Activated naive CD8-positive, alpha-beta T cell treated with anti-CD3 and anti-CD28 coated beads, Interleukin-2, amount 10 ng/mL, durations not matched to agents 7 days and 5 days (primary cell): ENCODE results near the gene C1orf159. TPM values are rescaled to one million over a fixed set of nuclear protein-coding genes. Genes with fewer than 3 reads are reported as not detected.
"Not testable (repeated sequence)": the region's sequence is repeated elsewhere in the genome, so short reads cannot be mapped to it uniquely, and the experiment has no call there.

Experiments
- ATAC-seq: fragments of 150-1000 bp; cut with Tn5 transposase; one replicate; pipeline ENCODE4 v1.10.0; 2021; ENCODE audit warnings: low read depth, moderate library complexity
- POLR2A ChIA-PET: fragments of 350-600 bp; sonication (Branson Sonifier 250); formaldehyde crosslinking; loops from one replicate; lab custom pipeline; 2021; ENCODE audit warnings: antibody characterized with exemption; lab: Charles Lee
- DNase-seq: peaks from one replicate; pipeline ENCODE4 v3.0.0; 2021
- H3K27ac Mint-ChIP-seq: one replicate; pipeline ENCODE4 v1.8.0; 2022; ENCODE audit warnings: mild to moderate bottlenecking, mixed read lengths
- H3K27me3 Mint-ChIP-seq: one replicate; pipeline ENCODE4 v1.8.0; 2022; ENCODE audit warnings: mild to moderate bottlenecking, moderate library complexity, mixed read lengths
- H3K36me3 Mint-ChIP-seq: one replicate; pipeline ENCODE4 v1.8.0; 2021; ENCODE audit warnings: mild to moderate bottlenecking, mixed read lengths
- H3K4me1 Mint-ChIP-seq: one replicate; pipeline ENCODE4 v1.8.0; 2021; ENCODE audit warnings: mixed read lengths
- H3K4me3 Mint-ChIP-seq: one replicate; pipeline ENCODE4 v1.8.0; 2022; ENCODE audit warnings: mild to moderate bottlenecking, moderate library complexity, mixed read lengths
- H3K9me3 Mint-ChIP-seq: one replicate; pipeline ENCODE4 v1.8.0; 2021; ENCODE audit warnings: mixed read lengths
- total RNA-seq, 2 experiments: library from RNA; stranded (reverse); gene quantifications; one replicate each; pipeline ENCODE4 v1.2.3, GENCODE V29; 2021

Gene C1orf159
- total RNA-seq, 2 experiments from 2014 or later, result 22.7 to 23.0 TPM

DNA sequence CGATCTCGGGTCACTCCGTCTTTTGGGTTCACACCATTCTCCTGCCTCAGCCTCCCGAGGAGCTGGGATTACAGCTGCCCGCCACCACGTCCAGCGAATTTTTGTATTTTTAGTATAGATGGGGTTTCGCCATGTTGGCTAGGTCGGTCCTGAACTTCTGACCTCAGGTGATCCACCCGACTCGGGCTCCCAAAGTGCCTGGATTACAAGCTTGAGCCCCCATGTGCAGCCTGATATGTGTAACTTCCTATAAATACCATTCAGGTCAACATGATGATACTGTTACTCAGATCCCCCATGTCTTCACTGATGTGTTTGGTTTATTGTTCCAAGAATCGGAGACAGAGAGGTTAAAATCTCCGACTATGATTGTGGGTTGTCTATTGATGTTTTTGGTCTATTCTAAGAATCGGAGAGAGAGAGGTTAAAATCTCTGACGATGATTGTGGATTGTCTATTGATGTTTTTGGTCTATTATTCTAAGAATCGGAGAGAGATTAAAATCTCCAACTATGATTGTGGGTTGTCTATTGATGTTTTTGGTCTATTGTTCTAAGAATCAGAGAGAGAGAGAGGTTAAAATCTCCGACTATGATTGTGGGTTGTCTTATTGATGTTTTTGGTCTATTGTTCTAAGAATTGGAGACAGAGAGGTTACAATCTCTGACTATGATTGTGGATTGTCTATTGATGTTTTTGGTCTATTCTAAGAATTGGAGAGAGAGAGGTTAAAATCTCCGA, 17.0 kb downstream of the C1orf159 start:
- peaks cover 24% of the 10 kb centered on the region for H3K4me1 Mint-ChIP-seq
- ATAC-seq, result peak; percentile 67
- POLR2A ChIA-PET, result no interaction called here
- H3K27me3 Mint-ChIP-seq, result no peaks in the 10 kb centered on the region
- H3K36me3 Mint-ChIP-seq, result peaks cover 48% of the 10 kb centered on the region
- H3K4me3 Mint-ChIP-seq, result peak overlapping the region; percentile 17
- peaks cover 34% of the 10 kb centered on the region for H3K9me3 Mint-ChIP-seq
- DNase-seq, result peak; percentile 31
- peak overlapping the region; percentile 89 for H3K27ac Mint-ChIP-seq

DNA sequence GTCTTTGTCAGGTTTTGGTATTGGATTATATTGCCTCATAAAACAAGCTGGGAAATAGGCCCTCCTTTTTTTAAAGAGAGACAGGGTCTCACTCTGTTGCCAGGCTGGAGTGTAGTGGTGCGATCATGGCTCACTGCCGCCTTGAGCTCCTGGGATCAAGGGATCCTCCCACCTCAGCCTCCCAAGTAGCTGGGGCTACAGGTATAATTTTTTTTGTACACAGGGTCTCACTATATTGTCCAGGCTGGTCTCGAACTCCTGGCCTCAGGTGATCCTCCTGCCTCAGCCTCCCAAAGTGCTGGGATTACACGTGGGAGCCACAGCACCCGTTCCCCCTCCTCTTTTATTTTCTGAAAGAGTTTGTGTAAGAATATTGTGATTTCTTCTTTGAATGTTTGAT, 19.8 kb downstream of the C1orf159 start:
- Mint-ChIP-seq H3K9me3 (peaks cover 32% of the 10 kb centered on the region), H3K36me3 (peaks cover 35% of the 10 kb centered on the region), H3K4me1 (peaks cover 19% of the 10 kb centered on the region)
- H3K27me3 Mint-ChIP-seq, POLR2A ChIA-PET, DNase-seq, H3K4me3 Mint-ChIP-seq, ATAC-seq, H3K27ac Mint-ChIP-seq: not testable (repeated sequence)

DNA sequence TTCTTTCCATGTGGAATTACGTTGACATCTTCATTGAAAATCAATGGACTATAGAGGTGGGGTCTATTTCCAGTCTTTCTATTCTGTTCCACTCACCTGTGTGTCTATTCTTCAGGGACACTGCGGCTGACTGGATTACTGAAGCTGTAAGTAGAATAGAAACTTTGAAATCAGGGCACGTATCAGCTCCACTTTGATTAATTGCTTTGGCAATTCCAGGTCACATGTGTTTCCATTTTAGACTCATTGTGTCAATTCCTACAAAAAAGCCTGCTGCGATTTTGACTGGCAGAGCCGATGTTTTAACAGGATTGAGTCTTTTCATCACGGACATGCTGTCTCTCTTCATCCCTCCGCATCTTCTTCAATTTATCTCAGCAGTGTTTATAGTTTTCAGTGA, 20.9 kb downstream of the C1orf159 start:
- Mint-ChIP-seq H3K4me3 (no peak overlapping the region), H3K27me3 (peaks cover 3% of the 10 kb centered on the region), H3K27ac (no peak overlapping the region), H3K4me1 (peaks cover 15% of the 10 kb centered on the region), H3K36me3 (peaks cover 27% of the 10 kb centered on the region), H3K9me3 (peaks cover 28% of the 10 kb centered on the region)
- POLR2A ChIA-PET, result no interaction called here
- DNase-seq, result no peak
- no peak for ATAC-seq

DNA sequence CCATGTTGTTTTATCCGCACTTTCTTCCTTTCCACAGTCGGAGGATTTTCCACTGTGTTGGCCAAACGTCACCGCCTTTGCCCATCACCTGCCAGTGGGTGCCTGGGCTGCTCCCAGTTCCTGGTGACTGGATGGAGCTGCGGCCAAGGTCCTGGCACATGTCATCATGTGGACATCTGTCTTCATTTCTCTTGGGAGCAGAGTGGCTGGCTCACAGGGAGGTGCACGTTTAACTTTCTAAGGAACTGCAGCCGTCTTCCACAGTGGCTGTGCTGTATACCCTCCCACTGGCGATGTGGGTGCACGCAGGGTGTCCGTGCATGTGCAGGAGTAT, 22.3 kb downstream of the C1orf159 start:
- peaks cover 17% of the 10 kb centered on the region for H3K36me3 Mint-ChIP-seq
- H3K27me3 Mint-ChIP-seq, result peaks cover 3% of the 10 kb centered on the region
- H3K9me3 Mint-ChIP-seq, result peaks cover 17% of the 10 kb centered on the region
- H3K27ac Mint-ChIP-seq, result no peak overlapping the region
- ATAC-seq (no peak), DNase-seq (no peak)
- POLR2A ChIA-PET, result no interaction called here
- peaks cover 1% of the 10 kb centered on the region for H3K4me1 Mint-ChIP-seq
- no peak overlapping the region for H3K4me3 Mint-ChIP-seq

DNA sequence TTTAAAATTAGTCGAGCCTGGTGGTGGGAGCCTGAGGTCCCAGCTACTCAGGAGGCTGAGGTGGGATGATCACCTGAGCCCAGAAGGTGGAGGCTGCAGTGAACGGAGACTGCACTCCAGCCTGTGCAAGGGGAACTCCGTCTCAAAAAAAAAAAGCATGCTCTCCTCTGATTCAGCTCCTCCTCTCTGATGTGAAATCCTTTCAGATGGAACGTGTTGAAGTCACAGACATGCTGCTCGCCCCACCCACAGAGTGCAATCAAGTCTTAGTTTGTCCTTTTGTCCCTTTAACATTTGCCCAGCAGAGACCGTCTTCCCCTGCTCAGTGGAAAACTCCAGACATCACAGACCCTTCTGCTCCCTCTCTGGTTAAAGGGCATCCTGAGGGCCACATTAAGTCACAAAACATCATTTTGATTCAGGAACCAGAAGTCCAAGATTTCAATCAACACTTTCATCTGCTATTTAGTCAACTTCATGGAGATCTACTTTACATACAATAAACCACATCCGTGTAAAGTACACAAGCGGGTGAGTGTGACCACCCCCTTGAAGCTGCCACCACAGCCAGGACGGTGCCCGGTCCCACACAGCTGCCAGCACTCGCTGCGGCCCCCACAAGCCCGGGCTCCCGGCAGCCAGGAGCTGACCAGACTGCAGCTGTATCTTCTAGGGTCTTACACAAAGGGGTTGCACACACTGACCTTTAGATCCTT, 22.8 kb downstream of the C1orf159 start:
- no peaks in the 10 kb centered on the region for H3K4me1 Mint-ChIP-seq
- no peak overlapping the region for H3K27ac Mint-ChIP-seq
- peaks cover 18% of the 10 kb centered on the region for H3K36me3 Mint-ChIP-seq
- H3K27me3 Mint-ChIP-seq, result peaks cover 3% of the 10 kb centered on the region
- peaks cover 17% of the 10 kb centered on the region for H3K9me3 Mint-ChIP-seq
- DNase-seq, result peak; percentile 24
- POLR2A ChIA-PET, result no interaction called here
- H3K4me3 Mint-ChIP-seq, result no peak overlapping the region
- ATAC-seq, result peak; percentile 25

DNA sequence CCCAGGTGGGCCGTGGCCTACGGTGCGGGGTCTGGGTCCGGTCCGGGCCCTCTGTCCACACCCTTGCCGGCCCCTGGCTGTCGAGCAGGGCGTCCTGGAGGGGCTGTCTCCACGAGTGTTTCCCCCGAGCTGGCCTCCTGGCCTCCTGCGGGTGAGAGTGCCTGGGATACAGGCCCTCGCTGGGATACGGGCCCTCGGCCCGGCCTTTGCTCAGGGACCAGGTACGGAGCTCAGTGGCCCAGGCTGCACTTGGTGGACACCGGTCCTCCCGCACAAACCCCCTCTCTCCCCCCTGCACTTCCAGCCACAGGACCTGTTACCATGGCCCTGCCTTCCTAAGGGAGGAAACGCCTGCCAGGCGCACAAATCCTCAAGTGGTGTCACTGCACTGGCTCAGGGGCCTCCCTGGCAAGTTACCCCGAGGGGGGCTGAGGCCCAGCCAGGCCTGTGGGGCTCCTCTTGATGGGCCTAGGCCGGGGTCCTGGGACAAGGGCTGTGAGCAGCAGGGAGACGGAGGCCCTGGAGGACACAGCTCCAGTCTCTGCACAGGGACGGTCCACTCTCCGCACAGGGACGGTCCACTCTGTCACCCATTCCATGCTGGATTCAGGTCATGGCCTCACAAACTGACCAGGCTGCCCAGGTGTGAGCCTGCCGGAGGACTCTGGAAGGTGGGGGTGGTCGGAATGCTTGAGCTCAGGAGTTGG, 23.6 kb downstream of the C1orf159 start:
- H3K36me3 Mint-ChIP-seq, result peaks cover 15% of the 10 kb centered on the region

DNA sequence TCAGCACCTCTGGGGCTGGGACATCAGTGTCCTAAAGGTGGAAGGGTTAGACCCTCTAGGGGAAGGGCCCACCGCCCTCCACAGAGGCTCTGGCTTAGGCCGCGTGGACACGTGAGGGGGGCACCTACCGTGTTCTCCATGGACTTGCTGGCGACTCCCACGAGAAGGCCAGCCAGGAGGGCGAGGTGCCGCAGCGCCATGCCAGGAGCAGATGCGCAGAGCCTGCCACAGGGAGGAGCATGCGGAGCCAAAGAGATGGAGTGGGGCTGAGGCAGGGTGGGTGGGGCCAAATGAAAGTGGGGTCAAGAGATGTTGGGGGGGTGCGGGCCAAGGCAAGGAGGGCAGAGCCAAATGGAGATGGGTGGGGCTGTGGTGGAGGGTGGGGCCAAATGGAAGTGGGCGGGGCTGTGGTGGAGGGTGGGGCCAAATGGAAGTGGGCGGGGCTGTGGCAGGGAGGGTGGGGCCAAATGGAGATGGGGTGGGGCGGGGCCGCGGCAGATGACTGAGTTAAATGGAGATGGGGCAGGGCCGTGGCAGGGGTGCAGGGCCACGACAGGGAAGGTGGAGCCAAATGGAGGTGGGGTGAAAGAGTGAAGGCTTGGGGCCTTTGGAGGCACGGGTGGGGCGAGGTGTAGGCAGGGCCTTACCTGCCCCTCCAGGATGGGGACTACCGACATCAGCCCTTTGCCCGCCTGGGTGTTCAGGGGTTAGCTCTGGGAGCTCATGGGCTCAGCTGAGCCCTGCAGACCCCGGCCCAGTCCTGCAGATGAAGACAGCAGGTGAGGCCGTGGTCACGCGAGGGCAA, 24.3 kb downstream of the C1orf159 start:
- Mint-ChIP-seq H3K9me3 (peaks cover 13% of the 10 kb centered on the region), H3K27me3 (peaks cover 3% of the 10 kb centered on the region), H3K4me1 (peaks cover 1% of the 10 kb centered on the region), H3K36me3 (peaks cover 15% of the 10 kb centered on the region), H3K27ac (no peak overlapping the region), H3K4me3 (no peak overlapping the region)
- POLR2A ChIA-PET, result no interaction called here
- peak; percentile 29 for DNase-seq
- no peak for ATAC-seq

More for the DNA sequence above, 23.6 kb downstream of the C1orf159 start:
- POLR2A ChIA-PET, result no interaction called here
- H3K9me3 Mint-ChIP-seq, result peaks cover 13% of the 10 kb centered on the region
- H3K4me1 Mint-ChIP-seq, result no peaks in the 10 kb centered on the region
- no peak overlapping the region for H3K4me3 Mint-ChIP-seq
- H3K27ac Mint-ChIP-seq, result no peak overlapping the region
- ATAC-seq (no peak), DNase-seq (peak; percentile 31)
- H3K27me3 Mint-ChIP-seq, result peaks cover 3% of the 10 kb centered on the region

DNA sequence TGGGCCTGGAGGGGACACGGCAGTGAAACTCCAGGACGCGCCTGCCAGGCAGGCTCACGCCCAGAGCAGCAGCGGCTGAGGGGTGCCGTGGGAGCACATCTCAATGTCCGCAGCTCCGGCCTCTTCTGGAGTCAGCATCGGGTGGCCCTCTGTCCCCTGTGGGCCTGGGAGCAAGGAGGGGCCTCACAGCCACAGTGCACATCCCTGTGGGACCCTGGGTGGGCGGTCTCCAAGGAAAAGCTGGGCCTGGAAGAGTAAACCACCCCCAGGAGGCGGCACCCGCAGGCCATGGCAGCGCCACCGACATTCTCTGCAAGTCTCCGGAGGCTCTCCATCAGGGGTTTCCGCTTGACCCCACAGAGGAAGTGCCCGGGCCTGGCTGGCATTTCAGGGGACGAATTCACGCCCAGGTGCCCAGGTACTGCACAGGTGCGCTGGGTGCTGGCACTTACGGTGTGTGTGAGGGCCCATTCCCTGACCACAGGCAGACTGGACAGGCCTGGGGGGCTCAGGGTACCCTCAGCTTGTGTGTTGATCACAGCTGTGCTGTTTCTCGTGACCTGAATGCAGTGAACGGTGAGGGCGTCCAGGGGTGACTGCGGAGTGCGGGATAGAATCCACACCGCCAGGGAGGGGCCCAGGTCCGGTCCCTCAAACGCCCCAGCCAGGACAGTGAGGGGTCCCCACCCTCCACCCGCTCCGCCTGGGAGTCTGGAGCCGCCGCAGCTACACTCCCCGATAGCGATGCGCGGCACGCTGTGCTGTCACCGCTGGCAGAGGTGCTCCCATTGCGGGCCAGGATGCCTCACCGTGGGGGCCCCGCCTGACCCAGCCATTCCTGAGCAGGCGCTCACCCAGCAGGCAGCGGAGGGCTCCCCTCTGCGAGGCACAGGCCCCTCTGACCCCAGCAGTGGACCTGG, 25.2 kb downstream of the C1orf159 start:
- Mint-ChIP-seq H3K4me1 (peaks cover 1% of the 10 kb centered on the region), H3K4me3 (no peak overlapping the region), H3K36me3 (peaks cover 15% of the 10 kb centered on the region), H3K9me3 (peaks cover 11% of the 10 kb centered on the region), H3K27me3 (peaks cover 3% of the 10 kb centered on the region), H3K27ac (no peak overlapping the region)
- POLR2A ChIA-PET, result no interaction called here
- no peak for ATAC-seq
- peak; percentile 29 for DNase-seq

DNA sequence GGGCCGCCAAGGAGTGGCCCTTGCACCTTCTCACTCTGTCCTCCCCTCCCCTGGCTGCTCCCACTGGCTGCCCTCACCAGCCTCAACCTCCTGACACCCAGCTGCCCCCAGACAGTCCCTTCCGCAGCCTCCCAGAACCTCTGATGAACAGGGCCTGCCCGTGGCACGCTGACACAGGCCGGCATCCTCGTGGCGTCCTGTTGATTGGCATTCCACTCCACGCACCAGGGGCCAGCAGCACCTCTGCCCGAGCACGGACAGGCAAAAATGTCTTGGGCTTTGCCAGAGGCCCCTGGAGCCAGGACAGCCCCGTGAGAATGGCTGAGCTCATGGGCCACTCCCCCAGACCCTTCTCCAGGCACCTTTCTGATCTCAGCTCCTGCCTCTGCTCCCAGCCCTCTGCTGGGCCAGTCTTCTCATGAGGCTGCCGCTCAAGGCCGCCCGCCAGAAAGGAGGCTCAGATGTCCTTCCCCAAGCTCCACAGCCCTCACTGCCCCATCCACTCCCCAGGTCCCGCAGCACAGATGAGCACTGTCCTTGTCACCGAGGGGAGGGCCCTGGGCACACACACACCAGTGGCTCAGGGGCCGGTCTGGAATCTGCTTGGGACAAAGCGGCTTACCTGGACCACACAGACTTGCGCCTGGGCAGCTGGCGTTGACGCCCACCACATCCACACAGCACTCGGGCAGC, 26.0 kb downstream of the C1orf159 start:
- H3K27ac Mint-ChIP-seq, result no peak overlapping the region
- peaks cover 9% of the 10 kb centered on the region for H3K36me3 Mint-ChIP-seq
- H3K4me3 Mint-ChIP-seq, result no peak overlapping the region
- peaks cover 6% of the 10 kb centered on the region for H3K9me3 Mint-ChIP-seq
- H3K4me1 Mint-ChIP-seq, result peaks cover 1% of the 10 kb centered on the region
- POLR2A ChIA-PET, result no interaction called here
- ATAC-seq (no peak), DNase-seq (peak; percentile 24)
- peaks cover 3% of the 10 kb centered on the region for H3K27me3 Mint-ChIP-seq

DNA sequence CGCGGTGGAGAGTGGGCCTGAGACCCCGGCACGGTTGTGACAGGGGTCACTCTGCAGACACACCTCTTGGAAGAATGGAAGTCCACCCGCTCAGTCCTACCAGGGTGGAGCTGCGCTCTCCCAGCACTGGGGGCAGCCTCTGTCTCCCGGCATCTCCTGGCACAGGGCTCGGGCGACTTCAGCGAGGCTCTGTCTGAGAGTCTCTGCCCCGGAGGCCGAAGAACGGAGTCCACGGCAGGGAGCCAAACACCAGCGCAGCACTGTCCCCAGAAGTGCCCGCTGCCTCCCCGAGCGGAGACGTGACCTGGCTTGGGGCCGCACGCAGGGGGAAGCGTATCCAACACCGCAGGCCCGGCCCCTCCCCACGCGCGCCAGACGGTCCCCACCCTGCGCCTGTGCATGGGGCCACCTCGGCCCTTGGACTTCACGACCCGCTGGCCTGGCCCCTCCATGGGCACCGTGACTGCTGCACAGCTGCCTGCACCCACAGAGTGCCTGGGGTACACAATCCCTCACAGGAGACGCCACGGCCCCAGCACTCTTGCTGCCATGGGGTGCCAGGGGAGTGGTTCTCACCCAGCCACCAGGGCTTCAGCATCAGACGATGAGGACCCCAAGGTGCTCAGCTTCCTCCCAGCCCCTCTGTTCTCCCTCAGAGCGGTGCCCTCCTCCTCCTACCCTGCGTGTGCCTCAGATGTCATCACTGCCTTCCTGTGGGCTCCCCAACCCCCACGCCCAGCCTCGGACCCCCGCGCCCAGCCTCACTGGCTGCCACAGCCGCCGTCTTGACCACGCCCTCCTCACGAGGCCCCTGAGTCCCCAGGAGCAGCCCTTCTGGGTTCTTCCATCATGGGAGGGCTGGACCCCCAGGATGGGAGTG, 26.8 kb downstream of the C1orf159 start:
- no peak for ATAC-seq
- peaks cover 6% of the 10 kb centered on the region for H3K9me3 Mint-ChIP-seq
- H3K27me3 Mint-ChIP-seq, result peaks cover 3% of the 10 kb centered on the region
- DNase-seq, result no peak
- peaks cover 7% of the 10 kb centered on the region for H3K36me3 Mint-ChIP-seq
- H3K27ac Mint-ChIP-seq, result no peak overlapping the region
- POLR2A ChIA-PET, result no interaction called here
- peaks cover 1% of the 10 kb centered on the region for H3K4me1 Mint-ChIP-seq
- no peak overlapping the region for H3K4me3 Mint-ChIP-seq

DNA sequence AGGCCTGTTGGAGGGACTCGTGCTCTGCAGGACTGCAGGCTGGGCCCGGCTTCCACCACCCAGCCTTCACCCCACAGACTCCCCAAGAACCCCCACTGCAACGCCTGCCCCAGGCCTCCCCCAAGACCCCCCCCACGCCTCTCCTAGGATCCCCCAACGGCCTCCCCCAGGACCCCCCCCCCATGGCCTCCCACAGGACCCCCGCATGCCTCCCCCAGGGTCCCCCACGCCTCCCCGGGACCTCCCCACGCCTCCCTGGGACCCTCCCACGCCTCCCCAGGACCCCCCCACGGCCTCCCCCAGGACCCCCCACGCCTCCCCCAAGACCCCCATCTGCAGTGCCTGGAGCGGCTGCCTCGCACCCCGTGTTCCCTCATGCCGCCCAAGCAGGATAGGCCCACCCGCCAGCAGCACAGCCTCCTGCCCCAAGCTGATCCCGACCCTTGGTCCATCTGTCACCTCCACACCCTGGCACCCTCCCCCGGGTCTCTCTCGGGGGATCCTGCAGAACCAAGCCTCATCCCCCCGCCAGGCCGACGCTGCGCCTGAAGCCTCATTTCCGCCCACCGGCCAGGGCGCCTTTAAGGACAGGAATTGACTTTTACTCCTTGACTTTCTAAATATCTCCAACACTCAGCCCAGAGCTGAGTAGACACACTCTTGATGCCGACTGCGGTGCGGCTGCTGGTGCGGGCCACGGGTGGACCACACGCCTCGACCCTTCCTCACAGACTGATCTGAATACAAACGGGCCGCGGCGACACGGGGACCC, 27.7 kb downstream of the C1orf159 start:
- Mint-ChIP-seq H3K27ac (no peak overlapping the region), H3K4me1 (peaks cover 1% of the 10 kb centered on the region), H3K9me3 (peaks cover 3% of the 10 kb centered on the region), H3K4me3 (no peak overlapping the region), H3K36me3 (peaks cover 8% of the 10 kb centered on the region), H3K27me3 (peaks cover 3% of the 10 kb centered on the region)
- POLR2A ChIA-PET, result no interaction called here
- DNase-seq (no peak), ATAC-seq (no peak)
